Heart right ventricle (tissue), 16 donors: ENCODE measurements around the gene NF1. TPM values are rescaled to one million over a fixed set of nuclear protein-coding genes. Genes with fewer than 3 reads are reported as not detected.

Source experiments
- ATAC-seq, 8 donors: fragments of 200-7000 bp; cut with Tn5 transposase; one replicate each; pipeline ENCODE4 v1.9.1; 2020; ENCODE audit warnings: mild to moderate bottlenecking in 8 of 8, moderate library complexity in 8 of 8, moderate number of reproducible peaks in 1 of 8
- DNase-seq, 2 donors: peaks; one replicate each; pipeline ENCODE4 v3.0.0-alpha.2; 2020
- H3K27ac ChIP-seq, 10 donors: fragments of 200-600 bp; sonication (generic) in 2 of 10; one replicate each; pipeline versions ENCODE4 v1.5.0 to v1.8.0; 2020 to 2022; ENCODE audit warnings: mild to moderate bottlenecking in 3 of 10
- H3K27me3 ChIP-seq, 7 donors: fragments of 200-600 bp; one replicate each; pipeline ENCODE4 v1.8.0; 2021 to 2022; ENCODE audit warnings: mild to moderate bottlenecking in 2 of 7
- H3K36me3 ChIP-seq, 9 donors: fragments of 200-600 bp; sonication (generic) in 1 of 9; one replicate each; pipeline versions ENCODE4 v1.5.0 to v1.8.0; 2020 to 2022; ENCODE audit warnings: mild to moderate bottlenecking in 2 of 9
- H3K4me1 ChIP-seq, 9 donors: fragments of 200-600 bp; sonication (generic) in 1 of 9; one replicate each; pipeline versions ENCODE4 v1.5.0 to v1.8.0; 2020 to 2022; ENCODE audit warnings: mild to moderate bottlenecking in 4 of 9
- H3K4me3 ChIP-seq, 10 donors: fragments of 200-600 bp; sonication (generic) in 2 of 10; one replicate each; pipeline versions ENCODE4 v1.5.0 to v1.8.0; 2020 to 2022; ENCODE audit warnings: mild to moderate bottlenecking in 7 of 10, moderate library complexity in 2 of 10
- H3K9me3 ChIP-seq, 11 donors: fragments of 200-600 bp in 10 of 11; sonication (generic) in 2 of 11; one replicate each; pipeline versions ENCODE4 v1.5.0 to v1.8.0; 2013 to 2022; ENCODE audit warnings: mild to moderate bottlenecking in 2 of 11, control low read depth in 1 of 11, moderate library complexity in 1 of 11
- WGBS, 2 donors: extraction: QIAGEN DNeasy Blood & Tissue Kit; methylation state at CpG; one replicate each; pipeline ENCODE4 v1.1.7; 2013; ENCODE audit warnings: inconsistent platforms in 1 of 2; 5-methylcytosine and 5-hydroxymethylcytosine counted together
- intact Hi-C, 10 donors: fragments of 100-400 bp; cut with DNase I; formaldehyde crosslinking; loops; one replicate each; pipeline versions ENCODE4 v1.11.1 to v1.14.2; 2022
- polyA plus RNA-seq, 2 donors: library from polyadenylated mRNA; stranded (reverse); fragments of 200-250 nt; gene quantifications; one replicate each; pipeline ENCODE4 v1.2.3, GENCODE V29; 2013
- total RNA-seq, 10 donors: library from RNA; stranded (reverse); fragmentation: NEBNext Ultra II Directional in 3 of 10; extraction: Animal tissue kit (Norgen Biotek cat#: 25700) in 3 of 10; gene quantifications; one replicate each; pipeline versions ENCODE4 v1.2.1 to v1.2.4, GENCODE V29; 2021 to 2023
- TF ChIP-seq, protein P1 (sequence below), 9 donors: fragments of 200-600 bp; sonication (generic) in 2 of 9; IDR thresholded peaks; one replicate each; pipeline versions ENCODE4 v1.5.0 to v1.8.0; 2021 to 2022; ENCODE audit warnings: antibody characterized with exemption in 9 of 9, mild to moderate bottlenecking in 5 of 9, moderate library complexity in 1 of 9
- donor health status: Arrhythmogenic right ventricular cardiomyopathy.
- donor health status: ischemic (EF 13 %, LVEDD 7.1; RV severe dilation, severe dysfunction).
- donor health status: healthy with polysubstance abuse.
- donor health status: DM: no; HTN: yes; CAD: no.
- donor health status: DM: no; HTN: no; CAD: no.
- donor health status: ischemic (EF 25% LVEDD 6.9; RV normal size, moderate dysfunction).
- donor health status: ischemic (EF 25% LVEDD 5.7; RV mildly dilated, moderate dysfunction).
- donor health status: healthy.
- donor health status: DM: yes; HTN: yes; CAD: no.
- donor health status: Ischemic cardiomyopathy.
- donor health status: ischemic (EF 35%, LVEDD 5.7; RV mildly dilated, moderate dysfunction).
- donor health status: nonischemic (EF 11% LVEDD 7.7; RV severe dilation, severe dysfunction).
- donor health status: DM: yes; HTN: yes; CAD: no.
- donor health status: PGD.
- donor health status: ischemic (EF 29% LVEDD 5.4; RV normal size, mild dysfunction).
- donor health status: nonischemic (EF 23%, LVEDD 6.1; RV moderate dilation, normal function).

The NF1 gene
- total and polyA plus RNA-seq, 12 donors = 4.2 to 71.0 (median 54.6) TPM

DNA sequence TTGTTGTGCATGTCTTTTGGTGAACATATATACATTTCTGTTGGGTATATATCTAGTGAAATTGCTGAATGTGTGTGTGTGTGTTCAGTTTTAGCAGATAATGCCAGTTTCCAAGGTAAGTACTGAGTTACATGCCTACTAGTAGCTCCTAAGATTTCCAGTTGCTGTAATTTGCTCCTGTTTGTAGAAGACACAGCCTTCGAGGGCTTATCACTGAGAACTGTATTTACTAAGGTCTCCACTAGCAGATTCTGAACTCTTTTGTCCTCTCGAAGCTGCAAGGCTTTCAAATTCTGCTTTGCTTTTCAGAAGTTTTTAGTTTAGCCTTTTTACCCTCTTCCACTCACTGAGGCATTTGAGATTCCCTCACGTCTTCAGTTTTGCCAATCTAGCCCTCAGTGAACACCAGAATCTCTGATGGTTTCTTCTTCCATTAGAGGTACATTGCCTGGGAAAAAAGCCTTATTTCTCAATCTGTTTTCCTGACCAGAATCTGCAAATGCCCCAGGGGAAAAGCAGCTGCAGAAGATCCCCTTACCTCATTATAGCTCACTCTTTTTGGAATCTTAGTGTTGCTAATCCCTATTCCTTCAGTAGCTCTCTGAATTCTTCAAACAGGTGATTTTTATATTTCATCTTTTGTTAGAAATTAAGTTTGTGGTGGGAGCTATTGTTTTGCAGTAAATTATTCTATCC is 52.9 kb downstream of the NF1 start:
- Histone ChIP-seq H3K36me3 (peaks cover 0 to 6% (median 0%) of the 10 kb centered on the region in 9 donors), H3K4me1 (peaks cover 0 to 16% (median 7%) of the 10 kb centered on the region in 9 donors), H3K9me3 (peaks cover 0 to 9% (median 0%) of the 10 kb centered on the region in 11 donors), H3K27ac (peak overlapping the region in 4 of 10 donors; percentile 10 to 45 (median 25)), H3K27me3 (no peaks in the 10 kb centered on the region), H3K4me3 (no peak overlapping the region)
- DNase-seq = no peak
- intact Hi-C loops = no loop called here
- WGBS, 2 donors = 50 to 58% methylated on average over 3 of the region's 3 CpGs
- no peak for ATAC-seq
- TF ChIP-seq, protein P1, sequence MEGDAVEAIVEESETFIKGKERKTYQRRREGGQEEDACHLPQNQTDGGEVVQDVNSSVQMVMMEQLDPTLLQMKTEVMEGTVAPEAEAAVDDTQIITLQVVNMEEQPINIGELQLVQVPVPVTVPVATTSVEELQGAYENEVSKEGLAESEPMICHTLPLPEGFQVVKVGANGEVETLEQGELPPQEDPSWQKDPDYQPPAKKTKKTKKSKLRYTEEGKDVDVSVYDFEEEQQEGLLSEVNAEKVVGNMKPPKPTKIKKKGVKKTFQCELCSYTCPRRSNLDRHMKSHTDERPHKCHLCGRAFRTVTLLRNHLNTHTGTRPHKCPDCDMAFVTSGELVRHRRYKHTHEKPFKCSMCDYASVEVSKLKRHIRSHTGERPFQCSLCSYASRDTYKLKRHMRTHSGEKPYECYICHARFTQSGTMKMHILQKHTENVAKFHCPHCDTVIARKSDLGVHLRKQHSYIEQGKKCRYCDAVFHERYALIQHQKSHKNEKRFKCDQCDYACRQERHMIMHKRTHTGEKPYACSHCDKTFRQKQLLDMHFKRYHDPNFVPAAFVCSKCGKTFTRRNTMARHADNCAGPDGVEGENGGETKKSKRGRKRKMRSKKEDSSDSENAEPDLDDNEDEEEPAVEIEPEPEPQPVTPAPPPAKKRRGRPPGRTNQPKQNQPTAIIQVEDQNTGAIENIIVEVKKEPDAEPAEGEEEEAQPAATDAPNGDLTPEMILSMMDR (IDR thresholded peaks at IDR 0.05) = no peak

DNA sequence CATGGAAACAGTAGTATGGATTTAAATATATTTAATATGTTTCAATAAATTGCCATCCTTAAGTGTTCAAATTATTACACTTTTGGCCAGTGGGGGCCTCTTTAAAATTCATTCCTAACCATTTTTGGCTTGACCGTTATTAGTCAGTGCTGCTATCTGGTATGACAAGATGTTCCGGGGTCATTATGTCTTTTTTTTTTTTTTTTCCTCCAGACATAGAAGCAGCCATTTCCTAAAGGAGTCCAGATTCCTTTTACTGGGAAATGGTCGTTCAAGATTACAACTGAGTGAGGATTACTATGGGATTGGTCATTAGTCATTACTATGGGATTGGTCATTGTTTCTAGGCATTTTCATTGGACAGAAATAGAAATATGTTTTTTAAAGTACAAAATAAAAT is 53.4 kb downstream of the NF1 start:
- peak in 1 of 8 donors; percentile 36 for ATAC-seq
- Histone ChIP-seq H3K4me3 (no peak overlapping the region), H3K27ac (peak overlapping the region in 4 of 10 donors; percentile 10 to 45 (median 12)), H3K27me3 (no peaks in the 10 kb centered on the region), H3K36me3 (peaks cover 0 to 6% (median 0%) of the 10 kb centered on the region in 9 donors), H3K4me1 (peaks cover 0 to 16% (median 7%) of the 10 kb centered on the region in 9 donors), H3K9me3 (peaks cover 0 to 9% (median 0%) of the 10 kb centered on the region in 11 donors)
- TF ChIP-seq, protein P1 (IDR thresholded peaks at IDR 0.05) = no peak
- intact Hi-C loops = no loop called here
- no peak for DNase-seq
- 35 to 53% methylated on average over 3 of the region's 3 CpGs for WGBS, 2 donors

DNA sequence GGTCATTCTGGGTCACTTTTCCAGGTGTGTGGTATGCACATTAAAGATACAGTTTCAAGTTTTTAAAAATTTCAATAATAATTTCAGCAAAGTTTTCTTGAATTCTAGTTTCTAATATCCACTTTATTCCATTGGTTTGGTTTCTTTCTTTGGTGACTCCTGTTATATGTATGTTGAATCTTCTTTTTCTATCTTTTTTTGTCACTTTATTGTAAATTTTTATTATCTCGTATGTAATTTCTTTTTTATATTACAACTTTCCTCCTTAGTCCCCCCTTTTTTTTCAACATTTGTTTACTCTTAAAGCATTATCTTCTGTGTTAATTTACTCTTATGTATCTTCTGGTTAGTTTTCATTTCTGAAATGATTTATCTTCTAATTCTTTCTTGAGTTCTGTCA is 57.5 kb downstream of the NF1 start:
- no peak overlapping the region for H3K27ac ChIP-seq
- no peak overlapping the region for H3K4me3 ChIP-seq
- H3K27me3 ChIP-seq = no peaks in the 10 kb centered on the region
- 96 to 100% methylated on average over 1 of the region's 1 CpG for WGBS, 2 donors
- peaks cover 0 to 9% (median 0%) of the 10 kb centered on the region in 11 donors for H3K9me3 ChIP-seq
- H3K4me1 ChIP-seq = peaks cover 0 to 17% (median 6%) of the 10 kb centered on the region in 9 donors
- intact Hi-C loops = no loop called here
- DNase-seq = no peak
- no peak for ATAC-seq
- TF ChIP-seq, protein P1 (IDR thresholded peaks at IDR 0.05) = no peak
- H3K36me3 ChIP-seq = peaks cover 0 to 17% (median 0%) of the 10 kb centered on the region in 9 donors

DNA sequence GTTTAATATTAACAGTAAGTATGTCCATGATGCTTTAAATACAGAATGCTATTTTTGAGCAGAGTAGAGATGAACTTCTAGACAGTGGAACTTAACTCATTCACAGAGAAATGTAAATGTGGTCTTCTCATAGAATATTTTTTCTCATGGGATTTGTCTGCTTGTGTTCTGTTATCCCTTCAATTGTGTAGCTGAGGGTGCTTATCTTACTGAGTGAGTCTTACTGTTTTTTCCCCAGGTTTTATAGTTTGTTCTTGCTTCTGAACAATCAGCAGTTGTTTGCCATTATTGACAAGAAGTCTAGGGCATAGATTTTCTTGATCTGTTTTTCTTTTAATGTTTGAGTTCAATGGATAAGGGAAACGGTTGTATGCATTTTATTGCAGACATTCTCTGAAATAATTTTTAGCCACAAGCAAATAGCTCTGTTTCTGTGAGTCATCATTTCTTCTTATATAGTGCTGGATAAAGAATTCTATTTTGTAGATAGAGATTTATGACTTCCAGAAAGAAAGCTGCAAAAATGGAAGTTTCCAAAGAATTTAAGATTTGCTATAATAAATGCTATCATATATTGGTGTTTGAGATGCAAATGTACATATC is 60.5 kb downstream of the NF1 start:
- TF ChIP-seq, protein P1 (IDR thresholded peaks at IDR 0.05) = no peak
- H3K27me3 ChIP-seq = no peaks in the 10 kb centered on the region
- intact Hi-C loops = no loop called here
- H3K4me1 ChIP-seq = peaks cover 0 to 14% (median 0%) of the 10 kb centered on the region in 9 donors
- no peak for ATAC-seq
- H3K27ac ChIP-seq = no peak overlapping the region
- 68 to 77% methylated on average over 1 of the region's 1 CpG for WGBS, 2 donors
- H3K9me3 ChIP-seq = peaks cover 0 to 9% (median 0%) of the 10 kb centered on the region in 11 donors
- H3K36me3 ChIP-seq = peaks cover 0 to 47% (median 5%) of the 10 kb centered on the region in 9 donors
- H3K4me3 ChIP-seq = no peak overlapping the region
- no peak for DNase-seq
